ENCODE results near the gene LRRC4C. TPM values are rescaled to one million over a fixed set of nuclear protein-coding genes. Genes with fewer than 3 reads are reported as not detected.

LRRC4C gene
- polyA plus RNA-seq, 1 donor from 2014 or later, result 24.3 TPM

DNA sequence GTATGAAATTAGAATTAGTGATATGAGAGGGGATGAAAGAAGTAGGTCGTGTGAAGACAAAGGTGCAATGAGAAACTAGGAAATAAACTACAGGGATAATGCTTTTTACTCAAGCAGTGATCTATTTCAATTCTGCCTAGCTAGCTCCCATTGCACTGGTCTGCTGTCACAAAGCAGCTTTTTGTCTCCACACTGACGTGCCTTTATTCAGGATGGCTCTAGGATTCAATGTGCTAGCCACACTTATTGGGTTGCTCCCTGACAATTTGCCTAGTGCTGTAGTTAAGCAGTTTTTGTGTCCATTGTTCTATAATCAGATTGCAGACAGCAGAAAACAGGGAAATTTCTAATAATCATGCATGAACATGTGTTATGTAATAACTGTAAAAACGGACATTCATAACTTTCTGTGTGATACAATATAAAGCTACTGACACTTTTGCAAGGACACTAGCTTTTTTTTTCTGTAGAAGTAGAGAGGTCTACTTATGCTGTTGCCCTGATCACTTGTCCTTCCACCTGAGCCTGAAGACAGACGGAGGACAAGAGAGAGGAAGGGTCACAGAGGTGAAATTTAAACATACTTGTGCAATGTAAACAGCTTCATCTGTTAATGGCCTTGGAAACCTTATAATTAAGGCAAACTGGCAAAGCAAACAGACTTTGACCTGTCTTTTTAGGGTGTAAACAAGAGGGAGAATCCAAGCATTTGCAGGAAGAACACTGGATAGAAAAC lies 269.6 kb downstream of the LRRC4C start:
- Histone ChIP-seq H3K9me3 (ENCODE audit: low read length) (peaks cover 16% of the 10 kb centered on the region), H3K4me3 (ENCODE audit: low read length) (no peak overlapping the region), H3K9me2 (ENCODE audit: insufficient read depth, low read length) (no peaks in the 10 kb centered on the region), H3K9ac (ENCODE audit: low read length) (no peak overlapping the region), H3K36me3 (ENCODE audit: insufficient read depth, low read length) (no peaks in the 10 kb centered on the region), H3F3A (ENCODE audit: insufficient read depth, low read length, poor library complexity, severe bottlenecking) (no peaks in the 10 kb centered on the region), H2AFZ (ENCODE audit: low read depth, low read length) (no peak overlapping the region), H4K20me1 (ENCODE audit: insufficient read depth) (no peaks in the 10 kb centered on the region), H3K27ac (ENCODE audit: low read length) (no peak overlapping the region), H3K4me2 (ENCODE audit: low read length) (no peak overlapping the region), H3K79me2 (replicated peaks; ENCODE audit: insufficient read depth, low read length) (no peaks in the 10 kb centered on the region), H3K27me3 (ENCODE audit: insufficient read depth, low read depth, low read length) (no peaks in the 10 kb centered on the region)
- TF ChIP-seq EP300 (conservative IDR thresholded peaks at IDR 0.05; ENCODE audit: poor library complexity, severe bottlenecking), result no peak
- TF ChIP-seq MXI1 (conservative IDR thresholded peaks at IDR 0.05; ENCODE audit: poor library complexity, severe bottlenecking), result no peak
- TF ChIP-seq SMC3 (conservative IDR thresholded peaks at IDR 0.05; ENCODE audit: poor library complexity), result no peak
- TF ChIP-seq, protein P1, sequence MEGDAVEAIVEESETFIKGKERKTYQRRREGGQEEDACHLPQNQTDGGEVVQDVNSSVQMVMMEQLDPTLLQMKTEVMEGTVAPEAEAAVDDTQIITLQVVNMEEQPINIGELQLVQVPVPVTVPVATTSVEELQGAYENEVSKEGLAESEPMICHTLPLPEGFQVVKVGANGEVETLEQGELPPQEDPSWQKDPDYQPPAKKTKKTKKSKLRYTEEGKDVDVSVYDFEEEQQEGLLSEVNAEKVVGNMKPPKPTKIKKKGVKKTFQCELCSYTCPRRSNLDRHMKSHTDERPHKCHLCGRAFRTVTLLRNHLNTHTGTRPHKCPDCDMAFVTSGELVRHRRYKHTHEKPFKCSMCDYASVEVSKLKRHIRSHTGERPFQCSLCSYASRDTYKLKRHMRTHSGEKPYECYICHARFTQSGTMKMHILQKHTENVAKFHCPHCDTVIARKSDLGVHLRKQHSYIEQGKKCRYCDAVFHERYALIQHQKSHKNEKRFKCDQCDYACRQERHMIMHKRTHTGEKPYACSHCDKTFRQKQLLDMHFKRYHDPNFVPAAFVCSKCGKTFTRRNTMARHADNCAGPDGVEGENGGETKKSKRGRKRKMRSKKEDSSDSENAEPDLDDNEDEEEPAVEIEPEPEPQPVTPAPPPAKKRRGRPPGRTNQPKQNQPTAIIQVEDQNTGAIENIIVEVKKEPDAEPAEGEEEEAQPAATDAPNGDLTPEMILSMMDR (IDR thresholded peaks at IDR 0.05; ENCODE audit: poor library complexity, severe bottlenecking), result no peak
- TF ChIP-seq EZH2 (IDR thresholded peaks at IDR 0.05; ENCODE audit: borderline replicate concordance, insufficient read depth, low read length, poor library complexity, severe bottlenecking), result no peak
- TF ChIP-seq, protein P2, sequence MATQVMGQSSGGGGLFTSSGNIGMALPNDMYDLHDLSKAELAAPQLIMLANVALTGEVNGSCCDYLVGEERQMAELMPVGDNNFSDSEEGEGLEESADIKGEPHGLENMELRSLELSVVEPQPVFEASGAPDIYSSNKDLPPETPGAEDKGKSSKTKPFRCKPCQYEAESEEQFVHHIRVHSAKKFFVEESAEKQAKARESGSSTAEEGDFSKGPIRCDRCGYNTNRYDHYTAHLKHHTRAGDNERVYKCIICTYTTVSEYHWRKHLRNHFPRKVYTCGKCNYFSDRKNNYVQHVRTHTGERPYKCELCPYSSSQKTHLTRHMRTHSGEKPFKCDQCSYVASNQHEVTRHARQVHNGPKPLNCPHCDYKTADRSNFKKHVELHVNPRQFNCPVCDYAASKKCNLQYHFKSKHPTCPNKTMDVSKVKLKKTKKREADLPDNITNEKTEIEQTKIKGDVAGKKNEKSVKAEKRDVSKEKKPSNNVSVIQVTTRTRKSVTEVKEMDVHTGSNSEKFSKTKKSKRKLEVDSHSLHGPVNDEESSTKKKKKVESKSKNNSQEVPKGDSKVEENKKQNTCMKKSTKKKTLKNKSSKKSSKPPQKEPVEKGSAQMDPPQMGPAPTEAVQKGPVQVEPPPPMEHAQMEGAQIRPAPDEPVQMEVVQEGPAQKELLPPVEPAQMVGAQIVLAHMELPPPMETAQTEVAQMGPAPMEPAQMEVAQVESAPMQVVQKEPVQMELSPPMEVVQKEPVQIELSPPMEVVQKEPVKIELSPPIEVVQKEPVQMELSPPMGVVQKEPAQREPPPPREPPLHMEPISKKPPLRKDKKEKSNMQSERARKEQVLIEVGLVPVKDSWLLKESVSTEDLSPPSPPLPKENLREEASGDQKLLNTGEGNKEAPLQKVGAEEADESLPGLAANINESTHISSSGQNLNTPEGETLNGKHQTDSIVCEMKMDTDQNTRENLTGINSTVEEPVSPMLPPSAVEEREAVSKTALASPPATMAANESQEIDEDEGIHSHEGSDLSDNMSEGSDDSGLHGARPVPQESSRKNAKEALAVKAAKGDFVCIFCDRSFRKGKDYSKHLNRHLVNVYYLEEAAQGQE (IDR thresholded peaks at IDR 0.05; ENCODE audit: borderline replicate concordance), result no peak
- TF ChIP-seq RAD21 (conservative IDR thresholded peaks at IDR 0.05), result no peak
- TF ChIP-seq POLR2AphosphoS5 (IDR thresholded peaks at IDR 0.05), result no peak
- TF ChIP-seq TAF1 (IDR thresholded peaks at IDR 0.05; ENCODE audit: low read depth), result no peak

DNA sequence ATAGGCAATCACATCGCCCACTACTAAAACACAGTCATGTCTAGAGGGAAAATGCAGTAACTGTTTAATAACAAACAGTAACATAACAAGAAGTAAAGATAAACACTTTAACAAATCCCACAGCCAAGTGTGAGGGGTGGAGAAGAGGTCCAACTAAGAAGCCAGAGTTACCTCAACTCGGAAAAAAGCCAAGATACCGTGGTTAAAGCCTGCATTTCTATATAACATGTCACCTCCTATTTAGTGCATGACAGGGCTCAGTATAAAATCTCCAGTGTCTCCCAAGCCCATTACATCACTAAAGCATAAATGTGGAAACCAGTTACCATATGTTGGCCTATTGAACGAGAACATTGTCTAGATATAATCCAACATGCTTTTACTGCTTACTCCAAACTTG lies 281.7 kb downstream of the LRRC4C start:
- no peaks in the 10 kb centered on the region for H3K9me2 ChIP-seq (ENCODE audit: insufficient read depth, low read length)
- H3K4me2 ChIP-seq (ENCODE audit: low read length), result no peak overlapping the region
- H3K9me3 ChIP-seq (ENCODE audit: low read length), result no peaks in the 10 kb centered on the region
- TF ChIP-seq TAF1 (IDR thresholded peaks at IDR 0.05; ENCODE audit: low read depth), result no peak
- TF ChIP-seq, protein P1 (IDR thresholded peaks at IDR 0.05; ENCODE audit: poor library complexity, severe bottlenecking), result no peak
- TF ChIP-seq RAD21 (conservative IDR thresholded peaks at IDR 0.05), result no peak
- no peak overlapping the region for H2AFZ ChIP-seq (ENCODE audit: low read depth, low read length)
- no peak overlapping the region for H3K4me3 ChIP-seq (ENCODE audit: low read length)
- H3K27ac ChIP-seq (ENCODE audit: low read length), result no peak overlapping the region
- H3F3A ChIP-seq (ENCODE audit: insufficient read depth, low read length, poor library complexity, severe bottlenecking), result no peaks in the 10 kb centered on the region
- no peaks in the 10 kb centered on the region for H3K36me3 ChIP-seq (ENCODE audit: insufficient read depth, low read length)
- no peaks in the 10 kb centered on the region for H3K79me2 ChIP-seq (replicated peaks; ENCODE audit: insufficient read depth, low read length)
- no peaks in the 10 kb centered on the region for H4K20me1 ChIP-seq (ENCODE audit: insufficient read depth)
- no peak overlapping the region for H3K9ac ChIP-seq (ENCODE audit: low read length)
- no peaks in the 10 kb centered on the region for H3K27me3 ChIP-seq (ENCODE audit: insufficient read depth, low read depth, low read length)

Data from neural cell (in vitro differentiated cells).